Chondrocyte (in vitro differentiated cells): ENCODE data around the gene CRACDL. TPM values are rescaled to one million over a fixed set of nuclear protein-coding genes. Genes with fewer than 3 reads are reported as not detected.

Experiments
- DNase-seq: peaks from one replicate; pipeline ENCODE4 v3.0.0; 2021; ENCODE audit warnings: mixed read lengths, low spot score
- H3K27ac Mint-ChIP-seq: one replicate; pipeline ENCODE4 v1.8.0; 2021; ENCODE audit warnings: mild to moderate bottlenecking, moderate library complexity, mixed read lengths; ENCODE audit not compliant: unreplicated experiment
- H3K27me3 Mint-ChIP-seq: 2 replicates; pipeline ENCODE4 v1.8.0; 2021; ENCODE audit warnings: low read depth, mixed read lengths
- H3K36me3 Mint-ChIP-seq: 2 replicates; pipeline ENCODE4 v1.8.0; 2021; ENCODE audit warnings: low read depth, mixed read lengths
- H3K4me1 Mint-ChIP-seq: 2 replicates; pipeline ENCODE4 v1.8.0; 2021; ENCODE audit warnings: low read depth, mild to moderate bottlenecking, mixed read lengths
- H3K4me3 Mint-ChIP-seq: one replicate; pipeline ENCODE4 v1.8.0; 2021; ENCODE audit warnings: mild to moderate bottlenecking, moderate library complexity, mixed read lengths; ENCODE audit not compliant: unreplicated experiment
- H3K9me3 Mint-ChIP-seq: 2 replicates; pipeline ENCODE4 v1.8.0; 2021; ENCODE audit warnings: low read depth, mixed read lengths
- total RNA-seq: library from RNA; stranded (reverse); gene quantifications from 3 replicates; pipeline ENCODE4 v1.2.1, GENCODE V29; 2021
- TF ChIP-seq, protein P1 (sequence below): fragments of 200-600 bp; sonication (generic); IDR thresholded peaks from 2 replicates; pipeline ENCODE4 v1.5.0; 2021; ENCODE audit warnings: antibody characterized with exemption, mild to moderate bottlenecking, moderate library complexity

The CRACDL gene
- total RNA-seq, 1 donor from 2014 or later: 17.0 TPM

- no peaks in the 10 kb centered on the region for H3K9me3 Mint-ChIP-seq
- TF ChIP-seq, protein P1, sequence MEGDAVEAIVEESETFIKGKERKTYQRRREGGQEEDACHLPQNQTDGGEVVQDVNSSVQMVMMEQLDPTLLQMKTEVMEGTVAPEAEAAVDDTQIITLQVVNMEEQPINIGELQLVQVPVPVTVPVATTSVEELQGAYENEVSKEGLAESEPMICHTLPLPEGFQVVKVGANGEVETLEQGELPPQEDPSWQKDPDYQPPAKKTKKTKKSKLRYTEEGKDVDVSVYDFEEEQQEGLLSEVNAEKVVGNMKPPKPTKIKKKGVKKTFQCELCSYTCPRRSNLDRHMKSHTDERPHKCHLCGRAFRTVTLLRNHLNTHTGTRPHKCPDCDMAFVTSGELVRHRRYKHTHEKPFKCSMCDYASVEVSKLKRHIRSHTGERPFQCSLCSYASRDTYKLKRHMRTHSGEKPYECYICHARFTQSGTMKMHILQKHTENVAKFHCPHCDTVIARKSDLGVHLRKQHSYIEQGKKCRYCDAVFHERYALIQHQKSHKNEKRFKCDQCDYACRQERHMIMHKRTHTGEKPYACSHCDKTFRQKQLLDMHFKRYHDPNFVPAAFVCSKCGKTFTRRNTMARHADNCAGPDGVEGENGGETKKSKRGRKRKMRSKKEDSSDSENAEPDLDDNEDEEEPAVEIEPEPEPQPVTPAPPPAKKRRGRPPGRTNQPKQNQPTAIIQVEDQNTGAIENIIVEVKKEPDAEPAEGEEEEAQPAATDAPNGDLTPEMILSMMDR: no peak
- peak overlapping the region; percentile 95 for H3K27ac Mint-ChIP-seq
- no peaks in the 10 kb centered on the region for H3K27me3 Mint-ChIP-seq
- no peak overlapping the region for H3K4me3 Mint-ChIP-seq
- no peaks in the 10 kb centered on the region for H3K36me3 Mint-ChIP-seq
- DNase-seq: no peak
- peaks cover 65% of the 10 kb centered on the region for H3K4me1 Mint-ChIP-seq
These were observed 19.0 kb downstream of the CRACDL start for GRCh38 chr2:98917031-98917471.

GRCh38 chr2:98915751-98916358 is 20.2 kb downstream of the CRACDL start:
- TF ChIP-seq, protein P1: no peak
- H3K27ac Mint-ChIP-seq: peak overlapping the region; percentile 85
- no peaks in the 10 kb centered on the region for H3K27me3 Mint-ChIP-seq
- H3K4me3 Mint-ChIP-seq: no peak overlapping the region
- no peak for DNase-seq
- H3K9me3 Mint-ChIP-seq: no peaks in the 10 kb centered on the region
- no peaks in the 10 kb centered on the region for H3K36me3 Mint-ChIP-seq
- H3K4me1 Mint-ChIP-seq: peaks cover 77% of the 10 kb centered on the region

DNA sequence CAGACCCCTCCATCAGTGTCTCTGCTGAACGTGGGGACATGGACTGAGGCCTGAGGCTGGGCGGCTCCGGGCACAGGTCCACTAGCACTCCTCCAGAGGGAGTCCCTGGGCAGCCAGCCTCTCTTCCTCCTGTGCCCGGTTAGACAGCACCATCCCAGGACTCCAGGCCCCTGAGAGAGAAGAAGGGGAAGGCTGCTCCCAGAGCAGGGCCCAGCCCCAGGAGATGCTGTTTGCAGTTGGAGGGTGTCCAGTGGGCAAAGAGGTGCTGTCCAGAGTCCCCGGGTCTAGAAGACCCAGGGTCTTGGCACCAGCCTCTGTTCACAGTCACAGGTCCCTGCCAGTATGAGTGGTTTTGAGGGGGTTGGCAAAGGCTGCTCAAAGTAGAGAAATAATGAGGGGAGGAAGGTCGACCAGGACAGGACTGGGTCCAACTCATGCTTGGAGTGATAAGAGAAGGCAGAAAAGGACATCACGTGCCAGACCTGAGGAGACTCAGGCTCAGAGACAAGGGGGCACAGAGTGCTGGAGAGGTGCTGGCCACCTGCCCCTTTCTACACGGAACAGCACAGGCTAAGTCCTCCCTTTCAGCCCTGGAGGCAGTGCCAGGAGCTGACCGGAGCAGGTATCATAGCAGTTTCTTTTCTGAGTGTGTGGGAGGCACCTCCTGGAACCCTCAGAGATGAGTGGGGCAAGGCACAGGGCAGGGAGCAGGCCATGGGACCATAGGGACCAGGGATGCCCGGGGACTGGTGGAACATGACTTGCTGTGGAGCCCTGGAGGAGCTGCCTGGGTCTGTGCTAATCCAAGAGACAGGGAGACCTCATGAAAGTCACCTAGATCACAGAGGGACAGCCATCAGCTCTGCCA is 21.1 kb downstream of the CRACDL start:
- TF ChIP-seq, protein P1: no peak
- H3K27ac Mint-ChIP-seq: peak overlapping the region; percentile 85

DNA sequence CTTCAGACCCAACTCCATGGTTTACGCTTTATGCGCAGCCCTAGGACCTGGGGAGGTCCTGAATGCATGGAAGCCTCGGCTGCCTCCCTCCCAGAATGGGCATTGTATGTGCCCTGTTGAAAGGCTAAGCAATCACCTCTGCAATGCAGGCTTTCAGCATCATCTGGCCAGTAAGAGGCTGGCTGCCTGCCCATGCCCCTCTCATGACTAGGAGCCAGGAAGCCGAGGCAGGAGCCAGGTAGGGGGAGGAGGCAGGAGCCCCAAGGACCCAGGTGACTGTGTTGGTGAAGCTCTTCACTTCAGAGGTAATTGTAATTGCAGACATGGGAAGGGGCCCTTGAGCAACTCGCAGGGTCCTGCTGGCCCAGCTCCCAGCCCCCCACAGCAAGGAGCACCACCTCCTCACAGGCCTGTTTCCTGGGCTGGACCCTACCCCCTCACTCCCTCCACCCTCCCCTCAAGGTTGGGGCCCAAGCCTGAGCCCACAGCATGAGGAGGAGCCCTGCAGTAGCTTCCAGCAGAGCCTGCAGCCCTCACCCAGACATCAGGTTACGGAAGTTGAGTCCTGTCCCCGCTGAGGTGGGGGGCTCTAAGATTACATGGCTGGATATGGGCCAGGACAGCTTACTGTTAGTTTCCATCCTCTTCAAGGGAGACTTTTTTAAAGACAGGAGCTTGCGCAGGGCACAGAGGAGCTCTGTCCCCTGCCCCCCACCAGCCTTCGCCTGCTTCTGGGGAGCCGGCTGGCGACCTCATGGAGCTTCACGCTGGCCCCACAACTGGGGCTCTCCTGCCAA is 21.9 kb downstream of the CRACDL start:
- no peaks in the 10 kb centered on the region for H3K9me3 Mint-ChIP-seq

More for the DNA sequence above, 21.1 kb downstream of the CRACDL start:
- H3K4me3 Mint-ChIP-seq: no peak overlapping the region
- no peak for DNase-seq
- peaks cover 82% of the 10 kb centered on the region for H3K4me1 Mint-ChIP-seq
- no peaks in the 10 kb centered on the region for H3K27me3 Mint-ChIP-seq
- H3K36me3 Mint-ChIP-seq: no peaks in the 10 kb centered on the region
- no peaks in the 10 kb centered on the region for H3K9me3 Mint-ChIP-seq

More for the DNA sequence above, 21.9 kb downstream of the CRACDL start:
- Mint-ChIP-seq H3K36me3 (no peaks in the 10 kb centered on the region), H3K27me3 (no peaks in the 10 kb centered on the region), H3K4me3 (no peak overlapping the region), H3K27ac (peak overlapping the region; percentile 85), H3K4me1 (peaks cover 91% of the 10 kb centered on the region)
- TF ChIP-seq, protein P1: no peak
- DNase-seq: no peak
